AG08395 (cell line): Measurements from ENCODE around the gene SEC61A2.
A peak's percentile ranks its signal among the peaks of the same experiment; 100 is the strongest.
"Not testable (repeated sequence)": the region's sequence is repeated elsewhere in the genome, so short reads cannot be mapped to it uniquely, and the experiment has no call there.

Source experiments
- DNase-seq: peaks from one replicate; pipeline ENCODE4 v3.0.0; 2012; ENCODE audit warnings: mixed read lengths, low spot score

Gene SEC61A2

DNA sequence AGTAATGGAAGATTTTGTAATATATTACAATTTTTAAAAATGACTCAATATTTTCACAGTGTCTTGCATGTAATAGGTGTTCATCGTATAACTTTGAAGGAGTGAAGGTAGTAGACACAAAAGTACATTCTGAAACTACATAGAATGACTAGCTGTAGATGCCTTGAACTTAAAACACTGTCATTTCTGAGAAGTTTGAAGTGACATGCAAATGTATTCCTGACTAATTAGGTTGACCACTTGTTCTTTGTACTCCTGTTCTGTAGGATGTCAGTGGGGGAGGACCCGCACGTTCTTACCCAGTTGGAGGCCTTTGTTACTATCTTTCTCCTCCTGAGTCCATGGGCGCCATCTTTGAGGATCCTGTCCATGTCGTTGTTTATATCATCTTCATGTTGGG lies 31.2 kb downstream of the SEC61A2 start:
- no peak for DNase-seq

DNA sequence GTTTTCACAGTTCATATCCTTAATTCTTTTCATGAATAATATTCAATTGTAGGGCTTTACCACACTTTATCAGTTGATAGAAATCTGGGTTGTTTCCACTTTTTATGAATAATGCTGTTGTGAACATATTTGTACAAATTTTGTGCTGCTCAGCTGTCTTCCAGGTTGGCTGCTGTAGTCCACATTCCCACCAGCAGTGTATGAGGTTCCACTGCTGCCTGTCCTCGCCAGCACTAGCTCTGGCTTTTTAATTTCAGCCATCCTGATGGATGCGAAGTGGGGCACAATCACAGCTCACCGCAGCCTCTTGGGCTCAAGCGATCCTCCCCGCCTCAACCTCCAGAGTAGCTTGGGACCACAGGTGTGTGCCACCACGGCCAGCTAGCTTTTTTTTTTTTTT lies 33.5 kb downstream of the SEC61A2 start:
- no peak for DNase-seq

DNA sequence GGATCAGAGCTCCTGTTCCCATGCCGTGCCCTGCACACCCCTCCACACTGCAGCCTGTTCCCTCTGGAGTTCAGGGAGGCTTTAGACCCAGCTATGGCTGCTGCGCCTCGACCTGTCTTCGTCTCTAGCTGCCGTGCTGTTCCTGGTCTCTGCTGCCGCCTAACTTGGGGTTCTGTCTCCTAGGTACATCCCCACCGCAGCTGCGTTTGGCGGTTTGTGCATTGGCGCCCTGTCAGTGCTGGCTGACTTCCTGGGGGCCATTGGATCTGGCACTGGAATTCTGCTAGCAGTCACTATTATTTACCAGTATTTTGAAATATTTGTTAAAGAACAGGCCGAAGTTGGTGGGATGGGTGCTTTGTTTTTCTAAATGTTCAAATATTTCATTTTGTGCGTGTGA lies 34.6 kb downstream of the SEC61A2 start:
- DNase-seq, result no peak

DNA sequence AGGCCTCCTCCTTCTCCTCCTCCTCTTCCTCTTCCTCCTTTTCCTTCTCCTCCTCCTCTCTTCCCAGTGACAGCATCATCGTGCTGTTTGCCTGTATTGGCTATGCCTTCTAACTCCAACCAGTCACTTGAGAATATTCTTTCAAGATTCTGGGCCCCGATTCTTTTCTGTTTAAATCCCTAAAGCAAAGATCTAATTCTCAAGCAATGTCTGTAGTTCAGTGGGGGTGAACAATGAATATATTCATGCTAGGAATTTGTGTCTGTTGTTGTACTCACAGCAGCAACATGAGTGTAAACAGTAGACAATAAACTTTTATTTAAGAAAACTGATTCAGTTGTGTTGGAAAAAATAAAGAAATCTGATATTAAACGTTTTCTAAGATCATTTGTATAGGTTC lies 35.6 kb downstream of the SEC61A2 start:
- no peak for DNase-seq

DNA sequence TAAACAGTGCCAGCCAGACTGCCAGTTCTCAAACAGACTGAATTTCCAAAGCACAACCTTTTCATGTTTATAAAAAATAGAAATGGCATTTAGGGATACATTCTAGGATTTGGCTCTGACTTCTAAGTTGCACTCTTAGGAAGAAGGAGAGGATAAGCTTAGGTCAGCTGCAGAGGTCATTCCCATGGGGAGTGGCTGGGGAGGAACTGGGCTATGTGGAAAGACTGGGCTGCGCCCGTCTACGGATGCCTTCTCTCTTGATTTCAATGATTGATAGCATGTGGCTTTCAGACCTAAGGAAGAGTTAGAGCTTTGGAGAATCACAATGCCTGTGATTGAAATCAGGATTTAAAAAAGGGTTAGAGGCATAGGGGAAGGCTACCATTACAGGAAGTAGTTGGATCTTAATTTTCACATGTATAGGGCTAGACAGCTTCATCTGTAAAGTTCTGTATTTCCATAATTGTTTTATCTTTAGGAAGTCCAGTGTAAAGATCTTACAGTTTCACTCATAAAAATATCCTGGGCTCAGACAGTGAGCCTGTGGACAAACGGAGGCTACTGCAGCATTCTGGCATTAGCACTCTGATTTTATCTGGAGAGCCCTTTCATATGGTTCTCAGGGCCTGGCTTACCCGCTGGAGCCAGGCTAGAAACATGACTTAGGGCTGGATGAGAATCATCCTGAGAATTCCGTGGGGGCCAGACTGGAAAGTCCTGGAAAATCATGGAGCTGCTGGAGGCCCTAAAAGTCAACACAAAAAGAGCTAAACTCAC lies 36.7 kb downstream of the SEC61A2 start:
- DNase-seq, result no peak

DNA sequence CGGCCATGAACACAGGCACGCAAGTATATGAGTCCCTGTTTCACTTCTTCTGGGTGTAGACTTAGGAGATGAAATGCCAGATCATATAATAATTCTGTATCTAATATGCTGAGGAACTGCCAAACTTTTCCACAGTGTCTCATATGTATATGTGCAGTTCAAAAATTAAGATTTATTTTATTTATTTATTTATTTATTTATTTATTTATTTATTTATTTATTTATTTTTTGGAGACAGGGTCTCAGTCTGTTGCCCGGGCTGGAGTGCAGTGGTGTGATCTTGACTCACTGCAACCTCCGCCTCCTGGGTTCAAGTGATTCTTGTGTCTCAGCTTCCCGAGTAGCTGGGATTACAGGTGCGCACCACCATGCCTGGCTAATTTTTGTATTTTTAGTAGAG lies 42.0 kb downstream of the SEC61A2 start:
- DNase-seq, result not testable (repeated sequence)

DNA sequence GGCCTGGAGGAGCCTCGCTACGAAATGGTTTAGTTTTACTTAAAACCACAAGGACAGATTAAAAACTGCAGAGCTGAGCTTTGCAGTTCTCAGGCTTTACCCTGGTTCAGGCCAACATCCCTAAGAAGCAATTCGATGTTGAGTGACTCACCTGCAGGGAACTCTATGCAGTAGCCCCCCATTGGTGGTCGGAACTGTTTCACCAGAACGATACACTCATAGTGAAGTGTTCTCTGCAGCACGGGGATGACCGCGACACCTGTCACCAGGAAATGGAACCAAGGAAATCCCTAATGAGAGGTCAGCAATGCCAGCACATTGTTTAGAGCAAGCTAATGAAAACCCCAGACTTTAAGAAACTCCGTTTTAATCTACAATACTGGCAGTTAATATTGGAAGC lies 48.2 kb downstream of the SEC61A2 start:
- no peak for DNase-seq

DNA sequence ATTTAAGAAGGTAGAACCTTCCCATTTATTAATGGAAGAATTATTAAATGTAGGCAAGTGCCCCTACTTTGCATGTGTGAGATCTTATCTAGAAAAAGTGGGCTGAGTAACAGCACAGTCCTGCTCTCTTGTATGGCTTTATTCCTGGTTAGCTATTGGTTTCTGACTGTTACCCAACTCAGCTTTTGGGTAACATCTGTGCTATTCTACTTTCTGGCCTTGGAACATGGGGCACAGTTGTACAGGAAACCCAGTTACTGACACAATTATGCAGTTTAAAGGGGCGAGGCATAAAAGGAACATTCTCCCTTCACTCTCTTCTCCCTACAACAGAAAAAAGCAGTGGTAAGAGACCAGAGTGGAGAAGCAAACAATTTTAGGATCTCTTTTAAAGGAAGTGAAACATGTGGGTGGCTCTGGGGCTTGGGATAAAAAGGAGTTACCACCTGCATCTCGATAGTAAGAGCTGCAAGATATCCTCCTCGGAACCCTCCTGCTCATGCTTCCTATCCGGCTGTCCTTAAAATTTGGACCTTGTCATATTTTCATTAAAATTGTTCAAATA lies 50.2 kb downstream of the SEC61A2 start:
- no peak for DNase-seq

DNA sequence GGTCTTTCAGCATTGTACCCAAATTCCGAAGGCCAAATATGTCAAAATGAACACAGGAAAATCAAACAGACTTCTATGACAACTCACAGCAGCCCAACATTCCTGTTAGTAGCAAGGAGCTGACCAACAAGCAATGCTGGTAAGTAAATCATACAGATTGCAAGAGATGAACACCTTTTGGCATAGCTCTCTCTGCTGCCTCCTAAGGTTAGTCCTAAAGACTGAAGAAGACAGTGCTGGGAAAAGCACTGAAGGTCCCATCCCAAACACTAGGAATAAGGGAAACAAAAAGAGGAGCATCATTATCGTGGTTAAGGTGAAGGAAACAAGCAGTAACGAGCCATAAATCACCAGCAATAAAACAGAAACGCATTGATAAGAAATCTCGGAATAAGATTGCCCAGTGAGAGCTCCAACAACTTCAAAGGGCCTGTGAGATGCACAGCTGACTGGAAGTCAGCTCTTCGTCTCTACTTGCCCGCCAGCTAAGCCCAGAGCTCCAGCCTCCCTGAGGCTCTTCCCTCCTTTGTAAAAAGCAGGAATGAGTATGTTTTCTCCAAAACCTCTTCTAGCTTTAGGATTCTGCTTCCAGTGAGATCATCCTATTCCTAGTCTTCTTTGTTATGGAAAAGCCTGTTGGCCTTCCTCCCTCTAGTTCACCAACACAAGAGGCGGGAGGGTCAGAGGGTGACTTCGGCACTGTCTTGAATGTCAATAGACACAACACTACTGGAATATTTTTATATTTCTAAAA lies 50.9 kb downstream of the SEC61A2 start:
- DNase-seq, result no peak

DNA sequence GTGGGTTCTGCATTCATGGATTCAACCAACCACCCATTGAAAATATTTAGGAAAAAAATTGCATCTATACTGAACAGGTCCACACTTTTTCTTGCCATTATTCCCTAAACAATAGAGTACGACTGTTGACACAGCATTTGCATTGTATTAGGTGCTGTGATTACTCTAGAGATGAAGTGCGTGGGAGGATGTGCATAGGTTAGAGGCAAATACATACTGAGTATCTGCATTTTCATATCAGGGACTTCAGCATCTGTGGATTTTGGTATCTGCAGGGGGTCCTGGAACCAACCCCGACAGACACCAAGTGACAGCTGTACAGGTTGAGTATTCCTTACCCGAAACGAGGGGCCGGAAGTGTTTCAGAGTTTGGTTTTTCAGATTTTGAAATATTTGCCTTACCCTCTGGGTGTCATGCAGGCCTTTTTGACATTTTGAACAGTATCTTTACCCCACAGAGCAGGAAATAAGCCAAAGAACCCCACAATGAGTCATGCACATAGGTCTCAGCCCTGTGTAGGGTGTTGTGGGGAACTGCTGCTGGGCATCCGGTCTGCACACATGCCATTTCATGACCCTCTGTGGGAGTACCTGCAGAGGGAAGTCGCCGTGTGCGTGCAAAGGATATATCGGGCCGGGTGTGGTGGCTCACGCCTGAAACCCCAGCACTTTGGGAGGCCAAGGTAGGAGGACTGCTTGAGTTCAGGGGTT lies 51.7 kb downstream of the SEC61A2 start:
- no peak for DNase-seq

DNA sequence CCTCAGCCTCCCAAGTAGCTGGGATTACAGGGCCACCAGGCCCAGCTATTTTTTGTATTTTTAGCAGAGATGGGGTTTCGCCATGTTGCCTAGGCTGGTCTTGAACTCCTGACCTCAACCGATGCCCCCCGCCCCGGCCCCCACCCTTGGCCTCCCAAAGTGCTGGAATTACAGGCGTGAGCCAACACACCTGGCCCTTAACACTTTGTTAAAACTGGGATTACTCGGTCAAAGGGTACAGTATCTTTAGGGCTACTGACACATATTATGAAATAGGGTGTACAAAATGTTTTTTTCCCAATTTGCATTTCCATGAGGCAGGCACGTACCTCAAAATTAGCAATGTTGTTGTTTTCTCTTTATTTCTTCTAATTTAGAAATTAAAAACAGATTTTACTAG lies 54.7 kb downstream of the SEC61A2 start:
- no peak for DNase-seq

DNA sequence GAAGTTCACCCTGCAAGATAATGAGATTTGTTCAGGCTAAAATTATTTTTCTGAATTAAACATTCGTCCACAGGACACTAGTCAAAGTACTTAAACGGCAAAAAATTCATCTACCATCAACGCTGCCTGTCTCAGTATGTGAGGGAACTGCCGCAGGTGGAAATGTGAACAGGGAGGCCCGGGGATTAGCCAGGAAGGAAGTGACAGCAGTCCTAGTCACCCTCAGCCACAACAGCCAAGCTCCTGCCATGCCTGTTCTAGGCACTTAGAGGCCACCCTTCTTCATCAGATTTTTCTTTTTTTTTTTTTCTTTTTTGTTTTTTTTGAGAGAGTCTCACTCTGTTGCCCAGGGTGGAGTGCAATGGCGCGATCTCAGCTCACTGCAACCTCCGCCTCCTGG lies 56.8 kb downstream of the SEC61A2 start:
- DNase-seq, result no peak

DNA sequence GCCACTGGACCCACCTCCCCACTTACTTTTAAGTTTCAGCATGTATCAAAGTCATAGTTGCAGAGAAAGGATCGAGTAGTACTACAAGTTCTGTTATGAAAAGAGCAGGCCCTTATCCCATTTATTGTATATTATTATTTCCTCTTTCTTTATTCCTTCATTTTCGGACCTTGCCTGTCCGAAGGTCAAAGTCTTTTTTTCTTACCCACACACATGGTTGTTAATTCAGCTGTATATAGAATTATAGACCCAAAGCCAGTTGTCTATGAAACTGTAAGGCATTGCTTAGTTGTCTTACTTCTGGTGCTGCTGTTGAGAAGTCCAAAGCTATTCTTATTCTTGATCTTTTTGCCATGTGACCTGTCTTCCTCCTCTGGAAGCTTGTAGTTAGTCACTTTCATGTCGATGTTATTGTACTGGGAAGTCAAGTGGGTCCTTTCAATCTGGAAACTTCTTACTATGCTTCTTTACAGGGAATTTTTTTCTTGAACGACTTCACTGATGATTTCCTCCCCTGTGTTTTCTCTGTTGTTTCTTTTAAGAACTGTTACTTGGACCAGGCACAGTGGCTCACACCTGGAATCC lies 57.9 kb downstream of the SEC61A2 start:
- no peak for DNase-seq

DNA sequence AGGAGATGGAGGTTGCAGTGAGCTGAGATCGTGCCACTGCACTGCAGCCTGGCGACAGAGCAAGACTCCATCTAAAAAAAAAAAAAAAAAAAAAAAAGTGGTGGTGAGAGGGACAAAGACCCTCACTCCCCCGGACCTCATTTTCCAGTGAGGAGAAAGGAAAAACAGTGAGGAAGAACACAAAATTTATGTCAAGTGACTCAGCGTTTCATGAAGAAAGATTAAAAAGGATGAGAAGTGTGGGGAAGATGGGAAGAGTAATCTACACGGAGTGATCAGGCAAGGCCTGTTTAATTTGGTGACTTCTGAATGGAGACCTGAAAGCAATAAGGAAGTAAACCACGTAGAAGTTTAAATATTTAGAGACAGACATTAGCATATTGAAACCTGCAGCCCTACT lies 59.2 kb downstream of the SEC61A2 start:
- DNase-seq, result no peak

DNA sequence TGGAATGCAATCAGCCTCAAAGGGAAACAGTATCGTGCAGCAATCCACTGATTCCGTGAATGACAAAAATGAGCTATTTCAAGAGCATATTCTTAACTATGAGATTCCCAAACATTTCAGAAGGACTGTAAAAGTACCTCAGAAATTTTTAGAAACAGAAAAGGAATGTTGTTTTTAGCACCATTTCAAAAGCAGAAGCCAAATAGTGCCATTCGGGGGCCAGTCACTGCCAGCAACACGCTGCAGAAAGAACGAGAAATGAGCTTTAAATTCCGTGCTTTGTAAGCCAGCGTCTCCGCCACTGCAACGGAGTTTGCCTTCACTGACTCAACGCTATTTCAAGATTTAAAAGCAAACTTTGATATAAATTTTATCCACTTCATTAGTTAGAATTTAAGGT lies 59.9 kb downstream of the SEC61A2 start:
- DNase-seq, result no peak

DNA sequence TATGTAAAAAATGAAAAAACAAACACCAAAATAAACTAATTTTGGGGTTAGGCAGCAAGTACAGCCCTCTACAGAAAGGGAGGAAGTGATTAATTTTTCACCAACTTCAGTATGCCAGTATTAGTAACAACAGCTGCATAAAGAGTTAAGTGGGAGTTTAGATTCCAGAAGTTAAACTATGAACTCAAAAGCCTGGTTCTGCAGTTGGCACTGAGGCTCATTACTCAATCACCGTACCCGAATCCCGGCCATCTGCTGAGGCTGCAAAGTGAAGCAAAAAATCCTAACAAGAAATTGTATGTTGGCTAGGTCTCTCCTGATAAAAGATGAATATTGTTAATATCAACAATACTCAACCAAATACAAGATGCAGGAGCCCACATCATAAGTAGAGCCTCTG lies 62.2 kb downstream of the SEC61A2 start:
- DNase-seq, result peak; percentile 15

DNA sequence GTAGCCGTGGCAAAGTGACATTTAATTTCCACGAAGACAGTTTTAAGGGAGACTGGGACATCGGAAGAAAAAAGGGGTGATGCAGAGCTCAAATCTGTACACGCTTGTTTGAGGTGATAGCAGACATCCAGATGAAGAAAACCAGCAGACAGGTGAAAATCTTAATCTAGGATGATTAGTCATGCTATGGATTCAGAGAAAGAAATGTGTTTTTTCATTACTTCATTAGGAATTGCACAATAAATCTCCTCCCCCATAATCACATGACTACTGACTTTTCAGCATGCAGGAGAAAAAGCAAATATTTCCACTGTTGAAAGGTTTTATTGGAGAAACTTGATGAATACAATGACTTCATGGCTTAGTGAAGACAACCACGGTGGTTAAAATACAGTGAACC lies 63.7 kb downstream of the SEC61A2 start:
- DNase-seq, result peak; percentile 31

DNA sequence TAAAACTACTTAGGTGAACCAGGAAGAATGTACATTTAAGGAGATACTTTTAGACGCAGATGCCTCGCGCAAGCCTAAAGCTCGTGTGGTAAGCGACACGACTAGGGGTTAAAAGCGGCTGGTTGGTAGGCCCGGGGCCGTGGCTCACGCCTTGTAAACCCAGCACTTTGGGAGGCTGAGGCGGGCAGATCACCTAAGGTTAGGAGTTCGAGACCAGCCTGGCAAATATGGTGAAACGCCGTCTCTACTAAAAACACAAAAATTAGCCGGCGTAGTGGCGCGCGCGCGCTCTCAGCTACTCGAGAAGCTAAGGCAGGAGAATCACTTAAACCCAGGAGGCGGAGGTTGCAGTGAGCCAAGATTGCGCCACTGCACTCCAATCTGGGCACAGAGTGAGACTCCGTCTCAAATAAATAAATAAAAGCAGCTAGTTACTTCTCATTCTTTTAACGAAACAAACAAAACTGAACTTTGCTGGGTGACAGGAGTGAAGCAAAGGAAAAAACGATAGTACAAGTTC lies 65.3 kb downstream of the SEC61A2 start:
- DNase-seq, result no peak

DNA sequence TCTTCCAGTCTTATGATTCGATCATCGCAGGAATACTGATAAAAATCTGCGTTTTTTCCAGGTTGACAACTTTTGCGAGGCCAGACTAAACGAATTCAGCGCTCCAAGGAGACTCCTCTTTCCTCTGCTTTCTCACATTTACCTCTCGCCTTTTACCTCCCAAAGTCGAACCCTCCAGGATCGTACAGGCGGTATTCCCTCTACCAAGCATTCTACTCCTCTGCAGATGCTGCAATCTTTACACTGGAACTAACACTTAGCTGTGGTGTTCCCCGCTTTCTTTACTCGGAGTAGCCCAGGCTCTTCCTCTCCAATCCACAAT lies 65.8 kb downstream of the SEC61A2 start:
- DNase-seq, result no peak

DNA sequence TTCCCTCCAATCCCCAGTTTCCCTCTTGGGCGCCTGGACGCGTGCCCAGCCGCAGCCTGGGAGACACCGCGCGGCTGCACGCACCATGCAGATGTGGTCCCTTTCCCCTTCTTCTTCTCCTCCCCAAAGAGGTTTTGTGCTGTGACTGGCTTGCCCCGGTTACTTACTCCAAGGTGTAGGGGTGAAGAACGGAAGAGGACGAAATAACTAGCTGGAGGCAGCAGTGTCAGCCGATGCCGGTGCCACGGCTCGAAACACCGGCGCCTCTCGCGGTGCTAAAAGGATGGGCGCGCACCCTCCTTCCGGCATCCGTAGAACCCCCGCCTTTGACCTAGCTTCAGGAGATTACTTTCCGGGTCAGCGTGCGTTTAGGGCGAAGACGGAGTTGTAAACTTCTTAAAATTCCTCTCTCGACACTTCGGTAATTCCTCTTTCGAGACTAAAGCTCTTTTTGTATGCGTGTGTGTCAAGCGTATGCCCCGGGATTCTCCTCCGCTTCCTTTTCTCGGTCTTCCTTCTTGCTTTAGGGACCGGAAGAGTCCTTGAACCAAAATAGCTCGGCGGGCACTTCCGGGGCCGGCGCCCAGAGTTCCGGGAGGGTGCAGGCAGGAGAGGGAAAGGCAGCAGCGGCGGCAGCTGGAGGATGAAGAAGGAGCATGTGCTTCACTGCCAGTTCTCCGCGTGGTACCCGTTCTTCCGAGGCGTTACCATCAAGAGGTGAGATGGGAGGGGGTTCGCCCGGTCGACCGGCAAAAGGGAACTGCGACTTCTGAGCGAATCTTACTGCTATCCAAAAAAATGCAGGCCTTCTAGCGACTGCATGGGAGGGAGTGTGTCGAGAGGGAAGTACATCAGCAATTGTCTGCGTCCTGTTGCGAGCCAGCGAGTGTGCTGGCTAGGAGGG lies 66.4 kb downstream of the SEC61A2 start, which contains the start of the genes CDC123 and NUDT5:
TSS of gene CDC123 (plus strand) at position 586 of the 904 bp plus-strand sequence. CDS start at position 644, 58 bp downstream.
TSS of gene NUDT5 (minus strand) at position 289 of the 904 bp plus-strand sequence. CDS start 9,600 bp downstream, outside the sequence.
- peak; percentile 92 for DNase-seq
